TTC549 (cell line): ENCODE measurements around the gene KCND3.

ENCODE experiments used
- FAIRE-seq: peaks from 2 replicates; lab custom pipeline; 2012; peaks lifted over from hg19 to GRCh38; lab: Jason Lieb, UNC

Gene KCND3

GRCh38 chr1:111739925-111740765, 249.3 kb downstream of the KCND3 start:
- FAIRE-seq = no peak

- no peak for FAIRE-seq
Observed at GRCh38 chr1:111739194-111739924, 250.1 kb downstream of the KCND3 start, which contains the start of gene INKA2. INKA2 (minus strand) TSS chr1:111739395; CDS start chr1:111739242, 153 bp downstream.

- FAIRE-seq = no peak
Observed at GRCh38 chr1:111738436-111739193, 250.9 kb downstream of the KCND3 start.

- FAIRE-seq = no peak
Observed at GRCh38 chr1:111738133-111738435, 251.4 kb downstream of the KCND3 start.

GRCh38 chr1:111737216-111738132, 252.0 kb downstream of the KCND3 start:
- no peak for FAIRE-seq

- no peak for FAIRE-seq
Observed at GRCh38 chr1:111736548-111737215, 252.8 kb downstream of the KCND3 start.

GRCh38 chr1:111735858-111736544, 253.5 kb downstream of the KCND3 start:
- no peak for FAIRE-seq

- no peak for FAIRE-seq
Observed at GRCh38 chr1:111735321-111735720, 254.1 kb downstream of the KCND3 start.

- no peak for FAIRE-seq
Observed at GRCh38 chr1:111734856-111735255, 254.6 kb downstream of the KCND3 start.

- FAIRE-seq = no peak
Observed at GRCh38 chr1:111734426-111734825, 255.0 kb downstream of the KCND3 start.

GRCh38 chr1:111733992-111734341, 255.5 kb downstream of the KCND3 start:
- FAIRE-seq = no peak

GRCh38 chr1:111733183-111733991, 256.1 kb downstream of the KCND3 start:
- no peak for FAIRE-seq

- no peak for FAIRE-seq
Observed at GRCh38 chr1:111732718-111733117, 256.8 kb downstream of the KCND3 start.

- FAIRE-seq = no peak
Observed at GRCh38 chr1:111731956-111732355, 257.5 kb downstream of the KCND3 start.

GRCh38 chr1:111730706-111731105, 258.8 kb downstream of the KCND3 start:
- no peak for FAIRE-seq

GRCh38 chr1:111729946-111730681, 259.4 kb downstream of the KCND3 start:
- FAIRE-seq = no peak

GRCh38 chr1:111729271-111729921, 260.1 kb downstream of the KCND3 start:
- no peak for FAIRE-seq

- no peak for FAIRE-seq
Observed at GRCh38 chr1:111727056-111727455, 262.4 kb downstream of the KCND3 start.

- no peak for FAIRE-seq
Observed at GRCh38 chr1:111725192-111725591, 264.3 kb downstream of the KCND3 start.
